ENCODE results near the gene SEMA4C.

SEMA4C gene, protein sequence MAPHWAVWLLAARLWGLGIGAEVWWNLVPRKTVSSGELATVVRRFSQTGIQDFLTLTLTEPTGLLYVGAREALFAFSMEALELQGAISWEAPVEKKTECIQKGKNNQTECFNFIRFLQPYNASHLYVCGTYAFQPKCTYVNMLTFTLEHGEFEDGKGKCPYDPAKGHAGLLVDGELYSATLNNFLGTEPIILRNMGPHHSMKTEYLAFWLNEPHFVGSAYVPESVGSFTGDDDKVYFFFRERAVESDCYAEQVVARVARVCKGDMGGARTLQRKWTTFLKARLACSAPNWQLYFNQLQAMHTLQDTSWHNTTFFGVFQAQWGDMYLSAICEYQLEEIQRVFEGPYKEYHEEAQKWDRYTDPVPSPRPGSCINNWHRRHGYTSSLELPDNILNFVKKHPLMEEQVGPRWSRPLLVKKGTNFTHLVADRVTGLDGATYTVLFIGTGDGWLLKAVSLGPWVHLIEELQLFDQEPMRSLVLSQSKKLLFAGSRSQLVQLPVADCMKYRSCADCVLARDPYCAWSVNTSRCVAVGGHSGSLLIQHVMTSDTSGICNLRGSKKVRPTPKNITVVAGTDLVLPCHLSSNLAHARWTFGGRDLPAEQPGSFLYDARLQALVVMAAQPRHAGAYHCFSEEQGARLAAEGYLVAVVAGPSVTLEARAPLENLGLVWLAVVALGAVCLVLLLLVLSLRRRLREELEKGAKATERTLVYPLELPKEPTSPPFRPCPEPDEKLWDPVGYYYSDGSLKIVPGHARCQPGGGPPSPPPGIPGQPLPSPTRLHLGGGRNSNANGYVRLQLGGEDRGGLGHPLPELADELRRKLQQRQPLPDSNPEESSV

DNA sequence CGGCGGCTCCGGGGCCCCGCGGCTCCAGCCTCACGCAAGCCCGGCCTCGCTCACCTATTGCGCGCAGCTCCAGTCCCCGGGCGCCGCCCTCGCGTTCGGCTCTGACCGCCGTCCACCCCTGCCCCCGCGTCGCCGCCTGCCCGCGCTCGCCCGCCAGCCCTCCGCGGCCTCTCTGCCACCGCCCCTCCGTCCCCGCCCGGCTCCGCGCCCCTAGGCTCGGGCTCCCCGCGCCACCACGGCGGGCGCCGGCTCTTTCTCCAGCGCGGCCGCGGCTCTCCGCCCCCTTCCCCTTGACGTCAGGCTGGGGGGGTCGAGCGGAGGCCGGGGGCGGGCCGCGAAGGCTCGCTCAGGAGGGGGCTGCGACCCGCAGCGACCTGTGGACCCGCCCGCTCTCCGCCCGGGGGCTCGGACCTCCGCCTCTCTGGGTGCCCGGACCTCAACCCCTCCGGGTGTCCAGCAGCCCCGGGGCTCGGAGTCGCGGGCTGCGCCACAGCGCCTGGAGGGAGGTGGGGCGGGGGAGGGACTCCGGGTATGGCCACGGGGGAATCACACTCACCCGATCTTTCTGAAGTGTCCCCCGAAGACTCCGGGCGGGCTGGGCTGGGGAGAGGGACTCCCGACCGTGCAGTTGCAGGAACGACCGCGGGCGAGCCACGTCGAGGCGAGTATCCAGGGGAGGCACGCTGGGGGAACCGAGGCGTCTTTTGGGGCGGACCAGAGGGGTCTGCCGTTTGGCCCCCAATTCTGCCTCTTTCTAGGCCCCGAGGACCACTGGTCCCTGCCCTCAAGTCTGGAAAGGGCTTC is at the start of gene SEMA4C:
SEMA4C (minus strand) TSS at position 259 of the 804 bp plus-strand sequence. CDS start 2,194 bp downstream, outside the sequence.
- DNase-seq (ENCODE audit: low read depth in 2 of 2): no peak

DNA sequence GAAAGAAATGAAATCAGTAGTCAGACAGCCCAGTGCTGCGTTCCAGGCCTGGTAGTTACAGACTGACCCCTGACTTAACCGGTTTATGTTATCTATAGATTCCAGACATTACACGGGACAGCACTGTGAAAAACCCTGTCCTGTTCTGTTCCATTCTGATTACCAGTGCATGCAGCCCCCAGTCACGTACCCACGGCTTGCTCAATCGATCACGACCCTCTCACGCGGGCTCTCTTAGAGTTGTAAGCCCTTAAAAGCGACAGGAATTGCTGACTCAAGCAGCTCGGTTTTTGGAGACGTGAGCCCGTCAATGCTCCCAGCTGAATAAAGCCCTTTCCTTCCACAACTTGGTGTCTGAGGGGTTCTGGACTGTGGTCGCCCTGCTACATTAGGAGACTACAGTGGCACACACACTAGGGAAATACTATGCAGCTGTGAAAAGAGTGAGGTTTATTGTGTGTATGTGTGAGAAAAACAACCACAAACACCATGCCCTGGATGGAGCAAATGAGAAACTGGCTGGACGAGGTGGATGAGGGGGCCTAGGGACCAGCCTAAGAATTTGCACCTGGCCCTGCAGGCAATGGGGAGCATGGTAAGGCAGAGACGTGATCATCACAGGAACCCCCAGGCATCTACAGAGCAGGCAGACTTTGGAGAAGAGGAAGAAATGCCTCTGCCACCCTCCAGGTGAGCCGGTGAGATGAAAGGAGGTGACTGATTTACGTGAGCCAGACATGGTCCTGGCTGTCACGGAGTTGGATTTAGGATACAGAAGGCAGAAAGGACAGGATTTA is 49.1 kb upstream of the SEMA4C start:
- DNase-seq (ENCODE audit: low read depth in 2 of 2): no peak

DNA sequence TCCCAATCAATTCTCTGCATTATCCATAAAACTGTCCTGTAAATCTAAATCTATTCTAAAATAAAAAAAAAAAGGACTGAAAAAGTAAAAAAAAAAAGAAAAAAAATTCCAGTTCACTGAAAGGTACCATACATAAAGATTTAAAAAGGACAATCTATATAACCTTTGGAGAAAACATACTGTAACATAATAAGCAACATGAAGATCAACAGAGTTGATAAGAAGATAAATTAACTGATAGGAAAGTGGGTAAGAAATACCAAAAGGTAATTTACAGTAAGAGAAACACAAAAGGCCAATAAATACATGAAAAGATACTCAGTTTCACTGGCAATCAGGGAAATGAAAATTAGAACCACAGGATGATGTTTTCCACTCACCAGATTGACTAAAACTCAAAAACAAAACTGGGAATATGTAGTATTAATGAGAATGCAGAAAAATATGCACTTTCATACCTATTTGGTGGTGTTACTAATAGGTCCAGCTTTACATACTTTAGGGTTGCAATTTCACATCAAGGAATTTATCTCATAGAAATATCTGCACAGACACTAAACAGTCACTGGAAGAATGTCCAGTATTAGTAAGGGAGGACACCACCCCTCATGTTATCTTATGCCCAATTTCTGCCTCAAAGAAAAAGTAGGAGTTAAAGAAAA is 48.3 kb upstream of the SEMA4C start:
- DNase-seq (ENCODE audit: low read depth in 2 of 2): no peak

DNA sequence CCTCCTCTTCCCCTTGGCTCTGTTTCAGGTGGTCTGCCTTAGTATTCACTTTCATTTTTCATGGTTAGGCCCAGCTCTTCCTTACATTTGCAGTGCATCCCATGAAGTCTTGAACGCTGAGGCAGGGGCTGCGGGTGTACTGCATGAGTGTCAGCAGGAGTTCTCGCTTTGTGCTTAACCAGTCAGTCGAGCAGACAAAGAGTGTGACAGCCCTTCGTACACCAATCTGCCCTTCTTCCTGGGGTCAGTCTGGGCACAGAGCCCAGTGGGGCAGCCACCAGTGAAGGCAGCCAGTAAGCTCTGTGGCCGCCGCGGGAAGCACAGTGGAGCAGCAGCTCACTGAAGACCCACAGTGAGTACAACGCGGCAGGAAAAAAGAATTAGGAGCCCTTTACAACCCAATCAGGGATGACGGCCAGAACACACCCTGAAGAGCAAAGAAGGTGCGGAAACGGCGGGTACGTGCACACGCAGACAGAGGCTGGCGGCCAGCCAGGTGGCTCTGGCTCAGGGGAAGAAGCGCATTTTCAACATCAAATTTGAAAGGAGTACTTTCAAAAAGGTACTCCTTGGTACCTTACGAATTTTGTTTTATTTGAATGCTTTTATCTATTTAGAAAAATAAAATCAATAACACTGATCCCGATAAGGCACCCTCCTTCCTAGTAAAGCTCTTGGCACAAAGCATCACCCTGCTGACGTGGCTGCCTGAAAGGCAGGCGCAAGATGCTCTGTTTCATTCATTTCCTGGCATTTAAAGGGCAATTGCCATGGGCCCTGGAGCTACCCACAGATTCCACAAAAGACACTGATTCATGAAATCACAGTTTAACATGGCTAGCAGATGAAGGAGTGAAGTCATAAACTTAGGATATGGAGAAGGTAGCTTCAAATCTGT is 47.0 kb upstream of the SEMA4C start:
- DNase-seq (ENCODE audit: low read depth in 2 of 2): no peak

DNA sequence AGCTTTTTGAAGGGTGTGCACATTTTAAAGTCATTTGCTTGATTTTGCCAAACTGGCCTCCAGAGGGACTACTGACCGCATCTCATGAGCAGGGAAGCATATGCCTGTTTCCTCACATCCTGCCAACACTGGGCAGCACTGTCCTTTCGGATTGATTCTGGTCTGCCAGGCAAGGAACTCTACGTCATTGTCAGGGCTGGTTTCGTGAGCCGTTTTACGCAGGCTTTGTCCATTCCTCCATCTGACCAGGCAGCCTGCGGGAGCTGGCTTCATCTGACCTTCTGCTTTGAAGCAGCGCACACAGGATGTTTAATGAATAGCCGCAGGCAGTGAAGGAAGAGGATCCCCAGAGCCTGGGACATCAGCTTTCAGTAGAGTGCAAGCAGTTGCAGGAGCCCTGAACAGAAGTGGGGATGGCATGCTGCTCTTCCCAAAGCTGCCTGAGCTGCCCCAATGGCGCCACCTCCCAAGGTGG is 46.3 kb upstream of the SEMA4C start:
- no peak for DNase-seq (ENCODE audit: low read depth in 2 of 2)

DNA sequence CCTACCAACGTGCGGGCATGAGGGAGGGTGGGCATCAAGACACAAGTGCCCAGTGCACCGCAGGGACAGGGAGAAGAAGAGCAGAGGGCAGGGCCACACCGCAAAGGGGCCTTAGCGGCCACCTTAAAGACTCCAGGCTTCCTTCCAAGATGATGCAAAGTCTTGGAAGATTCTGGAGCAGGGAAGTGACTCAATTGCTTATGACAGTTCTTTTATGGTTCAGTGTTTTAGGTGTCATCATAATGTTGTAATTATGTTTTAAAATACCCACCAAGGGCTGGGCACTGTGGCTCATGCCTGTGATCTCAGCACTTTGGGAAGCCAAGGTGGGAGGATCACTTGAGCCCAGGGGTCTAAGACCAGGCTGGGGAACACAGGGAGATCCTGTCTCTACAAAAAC is 44.5 kb upstream of the SEMA4C start:
- no peak for DNase-seq (ENCODE audit: low read depth in 2 of 2)

DNA sequence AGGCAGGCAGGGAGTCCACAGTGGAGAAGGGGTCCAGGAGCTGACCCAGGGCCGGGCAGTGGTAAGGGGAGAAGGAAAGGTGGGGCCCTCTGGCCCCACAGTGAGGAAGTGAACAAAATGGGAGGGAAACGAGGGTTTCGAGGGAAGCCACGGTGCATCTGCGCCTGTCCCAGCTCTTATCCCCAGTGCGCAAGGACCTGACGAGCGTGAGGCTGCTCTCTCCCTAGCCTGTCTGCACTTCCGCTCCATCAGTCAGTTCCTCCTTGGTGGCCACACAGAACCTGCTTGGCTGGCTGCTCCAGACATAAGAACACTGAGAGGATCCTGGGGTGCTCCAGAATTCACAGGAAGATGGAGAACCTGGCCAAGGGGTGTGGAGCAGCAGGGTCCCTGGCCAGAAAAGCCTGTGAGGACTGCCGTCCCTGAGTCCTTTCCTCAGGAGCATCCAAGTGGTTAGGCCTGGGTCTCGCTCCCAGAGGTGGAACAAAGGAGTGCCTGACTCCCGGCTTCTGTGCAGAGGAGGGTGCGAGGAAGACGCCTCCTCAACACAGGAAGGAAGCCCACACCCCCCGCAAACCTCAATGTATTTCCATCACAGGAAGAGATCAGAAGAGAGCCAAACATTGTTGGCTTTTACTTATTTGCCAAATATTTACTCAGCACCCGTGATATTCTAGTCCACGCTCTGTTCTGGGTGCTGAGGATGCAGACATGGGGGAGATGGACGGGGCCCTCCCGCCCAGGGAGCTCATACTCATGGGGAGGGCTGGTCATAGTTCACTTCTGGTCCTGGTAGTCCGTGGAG is 43.7 kb upstream of the SEMA4C start:
- DNase-seq (ENCODE audit: low read depth in 2 of 2): peak; percentile 16 to 39

DNA sequence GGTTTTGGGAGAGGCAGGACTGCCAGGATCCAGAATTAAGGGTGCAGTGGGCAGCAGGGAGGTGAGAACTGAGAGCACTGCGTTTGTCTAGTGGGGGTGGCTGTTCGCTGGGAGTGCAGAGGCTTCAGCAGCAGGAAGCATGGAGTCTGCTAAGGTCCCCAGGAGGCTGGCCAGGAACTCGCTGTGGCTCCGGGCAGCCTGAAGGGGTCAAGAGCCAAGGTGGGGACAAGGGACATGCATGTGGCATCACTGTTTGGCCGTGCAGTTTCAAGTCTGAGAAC is 43.2 kb upstream of the SEMA4C start:
- no peak for DNase-seq (ENCODE audit: low read depth in 2 of 2)

DNA sequence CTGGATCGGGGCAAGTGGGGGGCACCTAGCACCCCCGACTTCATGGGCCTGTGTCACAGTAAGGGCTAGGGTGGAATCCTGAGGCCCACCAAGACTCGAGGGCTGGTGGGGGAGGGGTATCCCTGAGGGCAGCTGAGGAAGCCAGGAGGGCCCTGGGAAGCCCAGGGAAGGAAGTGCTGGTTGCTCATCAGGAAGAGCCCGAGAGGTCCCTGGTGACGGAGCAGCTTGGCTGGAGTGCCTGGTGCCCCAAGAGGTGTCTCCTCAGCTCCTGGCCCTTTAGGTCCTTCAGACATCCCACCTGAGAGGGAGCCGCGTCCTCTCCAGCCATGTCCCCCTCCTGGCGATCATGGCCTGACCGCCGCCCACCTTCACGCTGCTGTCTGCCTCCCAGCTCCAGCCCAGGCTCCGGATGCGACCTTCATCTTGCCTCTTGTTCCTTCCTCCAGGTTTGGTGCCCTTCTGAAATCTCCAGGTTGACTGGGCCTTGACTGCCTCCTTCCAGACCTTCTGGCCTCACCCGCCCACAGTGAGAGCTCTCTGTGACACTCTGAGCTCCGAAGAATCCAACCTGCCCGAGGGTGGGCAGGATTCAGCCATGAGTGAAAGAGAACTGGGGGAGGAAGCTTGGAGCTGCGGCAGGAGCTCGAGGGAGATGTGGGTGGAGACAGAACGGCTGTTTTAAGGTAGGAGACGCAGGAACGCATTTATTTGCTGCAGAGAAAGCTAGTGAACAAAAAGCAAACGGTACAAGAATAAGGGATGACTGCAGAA is 42.7 kb upstream of the SEMA4C start:
- no peak for DNase-seq (ENCODE audit: low read depth in 2 of 2)

DNA sequence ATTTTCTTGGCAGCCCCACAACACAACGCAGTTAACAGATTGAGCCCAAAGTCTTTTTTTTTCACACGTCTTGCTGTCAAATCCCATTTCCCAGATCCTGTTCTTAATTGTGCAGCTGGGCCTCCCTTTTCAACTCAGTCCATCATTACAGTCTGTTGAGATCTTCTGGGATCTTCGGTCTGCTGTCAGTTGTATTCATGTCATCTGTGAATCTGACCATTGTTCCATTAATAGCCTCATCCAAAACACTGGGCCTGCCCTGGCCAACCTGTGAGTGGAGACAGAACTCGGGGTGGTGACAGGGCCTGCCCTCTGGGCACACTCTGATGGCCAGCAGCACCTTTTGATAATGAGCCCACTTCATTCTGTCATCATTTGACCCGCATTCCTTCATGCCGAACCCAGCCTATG is 39.7 kb upstream of the SEMA4C start:
- DNase-seq (ENCODE audit: low read depth in 2 of 2): no peak

DNA sequence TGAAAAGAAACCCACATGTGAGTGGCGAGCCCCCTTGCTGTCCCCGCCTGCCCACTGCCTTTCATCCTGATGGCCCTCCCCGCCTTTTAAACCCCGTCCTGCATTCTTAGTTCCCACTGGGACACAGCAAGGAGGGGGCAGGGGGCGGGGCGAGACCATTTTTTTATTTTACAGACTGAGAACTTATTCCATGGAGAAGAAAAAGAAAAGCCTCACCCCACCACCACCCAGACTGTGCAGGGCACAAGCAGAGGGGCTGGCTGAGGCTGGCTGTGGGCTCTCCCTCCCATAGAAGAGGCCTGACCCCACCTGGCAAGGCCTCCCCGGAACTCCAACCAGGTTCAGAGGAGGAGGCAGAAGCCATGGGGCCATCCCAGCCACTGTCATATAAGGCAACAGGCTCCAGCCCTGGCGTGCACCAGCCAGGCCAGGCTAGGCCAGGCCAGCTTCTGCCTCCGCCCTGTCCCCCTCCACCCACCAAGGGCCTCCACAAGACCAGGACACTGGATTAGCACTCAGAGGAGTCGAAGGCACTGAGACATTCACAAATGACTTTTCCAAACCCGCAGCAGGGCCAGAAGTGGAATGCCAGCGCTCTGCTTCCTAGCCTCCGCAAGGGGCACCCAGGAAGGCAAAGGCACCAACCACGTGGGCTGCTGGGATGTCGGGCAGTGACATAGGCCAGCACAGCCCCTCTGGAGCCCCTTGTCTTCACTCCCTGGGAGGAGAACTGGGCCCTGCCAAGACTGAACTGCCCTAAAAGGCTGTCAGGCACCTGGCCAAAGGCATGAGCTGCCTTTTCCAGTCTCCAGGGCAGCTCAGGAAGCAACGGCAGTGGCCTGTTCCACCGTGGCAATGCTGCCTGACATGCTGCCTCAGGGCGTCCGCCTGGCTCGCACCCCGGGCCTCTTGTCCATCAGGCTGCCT is 37.5 kb upstream of the SEMA4C start:
- no peak for DNase-seq (ENCODE audit: low read depth in 2 of 2)

DNA sequence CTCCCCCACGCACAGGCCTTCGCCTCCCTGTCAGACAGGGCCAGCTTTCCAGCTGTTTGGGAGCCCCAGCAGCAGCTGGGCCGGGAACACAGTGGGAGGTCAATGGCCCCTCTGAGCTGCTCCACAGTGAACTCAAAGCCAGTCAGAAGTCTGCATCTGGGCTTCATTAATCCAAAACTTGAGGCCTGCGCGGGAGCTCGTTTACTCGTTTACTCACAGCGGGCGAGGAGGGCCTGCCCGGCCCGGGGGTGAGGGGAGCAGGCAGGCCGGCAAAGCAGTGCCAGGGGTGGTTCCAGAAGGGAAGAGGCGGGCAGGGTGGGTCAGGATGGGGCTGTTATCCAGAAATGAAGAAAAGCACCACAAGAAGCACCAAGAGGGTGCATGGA is 36.8 kb upstream of the SEMA4C start:
- no peak for DNase-seq (ENCODE audit: low read depth in 2 of 2)

DNA sequence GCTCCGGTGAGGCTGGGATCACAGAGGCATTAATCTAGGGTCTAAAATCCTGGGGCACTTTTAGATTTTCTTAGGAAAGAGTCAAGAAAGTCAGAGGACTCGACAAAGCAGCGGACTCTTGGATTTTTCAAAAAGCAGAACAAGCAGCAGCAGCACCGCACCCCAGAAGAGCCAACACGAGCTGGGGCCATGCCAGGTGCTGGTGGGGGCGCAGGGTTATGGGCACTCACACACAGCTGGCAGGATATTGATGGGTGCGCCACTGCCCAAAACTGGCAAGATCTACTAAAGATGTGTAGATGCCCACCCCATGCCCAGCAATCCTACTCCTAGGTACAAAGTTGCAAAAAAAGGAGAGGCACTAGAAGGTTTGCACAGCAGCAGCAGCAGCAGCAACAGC is 33.9 kb upstream of the SEMA4C start:
- DNase-seq (ENCODE audit: low read depth in 2 of 2): no peak

DNA sequence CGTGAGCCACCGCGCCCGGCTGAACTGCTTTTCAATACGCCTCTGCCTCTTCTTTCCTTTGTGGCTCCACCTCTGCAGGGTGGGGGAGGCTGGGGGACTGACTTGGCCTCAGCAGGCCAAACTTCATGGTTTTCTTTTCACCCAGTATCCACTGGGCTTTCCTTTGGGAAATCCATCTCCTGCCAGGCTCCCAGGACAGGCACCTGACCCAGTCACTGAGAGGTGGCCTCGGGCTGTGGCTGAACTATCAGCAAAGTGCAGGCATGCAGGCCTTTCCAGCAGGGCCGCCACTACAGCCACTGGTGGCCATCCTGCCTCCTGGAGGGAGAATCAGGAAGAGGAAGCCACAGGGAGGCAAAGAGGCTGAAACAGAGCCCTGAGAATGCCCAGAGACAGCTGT is 33.4 kb upstream of the SEMA4C start:
- no peak for DNase-seq (ENCODE audit: low read depth in 2 of 2)

DNA sequence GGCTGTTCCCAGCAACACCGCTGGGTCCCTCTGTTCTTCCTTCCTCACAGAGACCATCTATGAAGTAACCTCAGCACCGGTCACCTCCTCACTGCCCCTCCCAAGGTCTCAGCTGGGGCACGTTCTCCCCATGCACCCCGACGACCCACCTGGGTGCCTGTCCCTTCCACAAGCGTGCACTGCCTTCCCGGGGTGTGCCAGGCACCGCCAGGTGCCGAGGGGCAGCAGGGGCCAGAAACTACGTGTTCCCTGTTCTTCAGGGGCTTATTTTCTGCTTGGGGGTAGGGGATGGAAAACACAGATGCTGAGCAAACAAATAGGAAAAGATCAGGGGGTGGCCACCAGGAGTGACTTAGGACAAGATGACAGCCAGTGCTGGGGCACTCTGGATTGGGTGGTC is 30.4 kb upstream of the SEMA4C start:
- no peak for DNase-seq (ENCODE audit: low read depth in 2 of 2)

DNA sequence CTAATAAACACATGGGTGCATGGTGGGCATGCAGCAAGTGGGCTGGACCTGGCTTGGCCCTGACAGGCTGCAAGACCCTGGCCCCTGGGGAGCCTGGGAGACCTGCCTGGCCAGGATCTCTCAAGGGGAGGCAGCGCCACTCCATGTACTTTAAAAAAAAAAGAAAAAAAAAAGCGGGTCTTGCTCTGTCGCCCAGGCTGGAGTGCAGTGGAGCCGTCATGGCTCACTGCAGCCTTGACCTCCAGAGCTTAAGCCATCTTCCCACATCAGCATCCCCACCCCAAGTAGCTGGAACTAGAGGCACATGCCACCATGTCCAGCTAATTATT is 29.5 kb upstream of the SEMA4C start:
- no peak for DNase-seq (ENCODE audit: low read depth in 2 of 2)

DNA sequence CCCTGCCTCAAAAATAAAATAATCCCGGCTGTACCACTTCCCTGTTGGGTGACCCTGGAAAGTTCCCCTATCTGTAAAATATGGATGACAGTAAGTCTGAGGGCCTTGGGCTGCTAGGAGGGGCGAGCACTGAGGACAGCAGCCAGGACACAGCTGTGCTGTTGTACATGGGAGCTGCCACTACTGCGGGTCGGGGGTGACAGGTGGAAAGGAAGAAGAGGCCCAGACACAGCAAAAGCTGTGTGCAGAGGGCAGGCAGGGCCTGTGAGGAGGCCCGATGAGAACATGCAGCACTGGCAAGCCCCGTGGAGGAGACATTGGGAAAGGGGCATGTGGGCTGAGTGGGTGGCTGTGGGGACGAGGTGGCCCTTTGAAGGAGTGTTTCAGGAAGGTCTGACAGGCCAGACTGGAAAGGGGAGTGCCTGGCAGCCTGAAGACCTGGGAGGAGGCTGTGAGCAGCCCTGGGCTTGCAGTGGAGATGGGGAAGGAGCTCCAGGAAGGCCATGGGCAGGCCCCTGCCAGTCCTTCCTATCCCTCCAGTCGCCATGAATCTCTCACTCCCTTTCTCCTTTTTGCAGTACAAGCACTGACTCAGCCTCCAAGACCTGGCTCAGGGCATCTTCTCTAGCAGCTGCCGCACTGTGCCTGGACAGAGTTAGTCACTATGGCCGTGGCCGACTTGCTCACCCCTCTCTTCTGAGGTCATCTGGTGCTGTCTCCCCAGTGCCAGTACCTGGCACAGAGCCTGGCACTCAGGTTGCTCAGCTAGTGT is 28.9 kb upstream of the SEMA4C start:
- DNase-seq (ENCODE audit: low read depth in 2 of 2): no peak
